Measurements from ENCODE around the gene REC114.

GRCh38 chr15:73442421-73442820 lies 543 bp upstream of the REC114 start:
- no peak for TF ChIP-seq CTCF (IDR thresholded peaks at IDR 0.05)
- TF ChIP-seq ZFX (IDR thresholded peaks at IDR 0.05; ENCODE audit: borderline replicate concordance): no peak
